Endodermal cell (in vitro differentiated cells): ENCODE measurements around the gene CARD11. TPM values are rescaled to one million over a fixed set of nuclear protein-coding genes. Genes with fewer than 3 reads are reported as not detected.

Experiments
- DNase-seq: peaks from one replicate; pipeline ENCODE4 v3.0.0-alpha.2; 2017
- H3K27ac ChIP-seq: 2 replicates; pipeline ENCODE4 v1.5.1; 2013; ENCODE audit warnings: mild to moderate bottlenecking, low read depth, low read length, moderate library complexity
- H3K27me3 ChIP-seq: 2 replicates; pipeline ENCODE4 v1.6.1; 2013; ENCODE audit warnings: mild to moderate bottlenecking, low read length, moderate library complexity; ENCODE audit not compliant: insufficient read depth, control insufficient read depth, poor library complexity, severe bottlenecking
- H3K36me3 ChIP-seq: 2 replicates; pipeline ENCODE4 v1.7.0; 2013; ENCODE audit warnings: mild to moderate bottlenecking, low read length, moderate library complexity; ENCODE audit not compliant: control insufficient read depth, insufficient read depth
- H3K4me1 ChIP-seq: one replicate; pipeline ENCODE4 v1.7.0; 2013; ENCODE audit warnings: low read length; ENCODE audit not compliant: control insufficient read depth, insufficient read depth
- H3K4me3 ChIP-seq: 2 replicates; pipeline ENCODE4 v1.5.1; 2013; ENCODE audit warnings: mild to moderate bottlenecking, low read length, moderate library complexity
- H3K9ac ChIP-seq: 2 replicates; pipeline ENCODE4 v1.6.1; 2013; ENCODE audit warnings: mild to moderate bottlenecking, low read length, moderate library complexity; ENCODE audit not compliant: poor library complexity, severe bottlenecking; ENCODE audit errors: extremely low read depth
- H3K9me3 ChIP-seq: 2 replicates; pipeline ENCODE4 v1.6.1; 2013; ENCODE audit warnings: mild to moderate bottlenecking, low read length, moderate library complexity; ENCODE audit not compliant: control insufficient read depth
- H3K27ac Mint-ChIP-seq: 2 replicates; pipeline ENCODE4 v1.8.0; 2020; ENCODE audit warnings: mixed read lengths
- H3K27me3 Mint-ChIP-seq: 2 replicates; pipeline ENCODE4 v1.8.0; 2021; ENCODE audit warnings: mild to moderate bottlenecking, mixed read lengths; ENCODE audit not compliant: insufficient read depth
- H3K36me3 Mint-ChIP-seq: 2 replicates; pipeline ENCODE4 v1.8.0; 2020; ENCODE audit warnings: low read depth, mixed read lengths
- H3K4me1 Mint-ChIP-seq: 2 replicates; pipeline ENCODE4 v1.8.0; 2020; ENCODE audit warnings: mixed read lengths
- H3K4me3 Mint-ChIP-seq: 2 replicates; pipeline ENCODE4 v1.8.0; 2020; ENCODE audit warnings: mild to moderate bottlenecking, moderate library complexity, mixed read lengths
- H3K9me3 Mint-ChIP-seq: 2 replicates; pipeline ENCODE4 v1.8.0; 2020; ENCODE audit warnings: mild to moderate bottlenecking, mixed read lengths
- WGBS, 2 experiments: methylation state at CpG; one replicate each; pipeline versions ENCODE4 v1.1.5 to v1.1.7; 2013; ENCODE audit warnings: missing lambda C conversion rate in 2 of 2, mixed read lengths in 1 of 2; ENCODE audit not compliant: insufficient coverage in 1 of 2, insufficient read length in 1 of 2; 5-methylcytosine and 5-hydroxymethylcytosine counted together
- total RNA-seq, 2 donors: library from RNA; stranded (reverse); fragmentation: NEBNext Ultra II Directional in 1 of 2; extraction: Animal tissue kit (Norgen Biotek cat#: 25700) in 1 of 2; gene quantifications; 2 replicates in 1 of 2; 3 replicates in 1 of 2; pipeline ENCODE4 v1.2.1, GENCODE V29; 2021
- TF ChIP-seq, protein P1 (sequence below): fragments of 200-600 bp; sonication (generic); conservative IDR thresholded peaks from 2 replicates; pipeline ENCODE4 v1.5.0; 2021; ENCODE audit warnings: antibody characterized with exemption, mild to moderate bottlenecking

CARD11 gene
- total RNA-seq, 2 donors from 2014 or later = 7.2 to 10.8 TPM

- no peaks in the 10 kb centered on the region for H3K4me1 Mint-ChIP-seq
- H3K4me3 Mint-ChIP-seq = no peak overlapping the region
- no peaks in the 10 kb centered on the region for H3K27me3 Mint-ChIP-seq
- H3K4me1 ChIP-seq = no peaks in the 10 kb centered on the region
- peaks cover 30% of the 10 kb centered on the region for H3K9me3 Mint-ChIP-seq
- H3K9me3 ChIP-seq = peaks cover 23% of the 10 kb centered on the region
- H3K36me3 Mint-ChIP-seq = peaks cover 31% of the 10 kb centered on the region
- no peaks in the 10 kb centered on the region for H3K27me3 ChIP-seq
- 87 to 92% methylated on average over 7 to 12 of the region's 12 CpGs for WGBS, 2 experiments
- H3K9ac ChIP-seq = no peak overlapping the region
- H3K36me3 ChIP-seq = no peaks in the 10 kb centered on the region
- no peak overlapping the region for H3K4me3 ChIP-seq
- peak; percentile 20 for DNase-seq
- no peak overlapping the region for H3K27ac Mint-ChIP-seq
- no peak overlapping the region for H3K27ac ChIP-seq
- TF ChIP-seq, protein P1, sequence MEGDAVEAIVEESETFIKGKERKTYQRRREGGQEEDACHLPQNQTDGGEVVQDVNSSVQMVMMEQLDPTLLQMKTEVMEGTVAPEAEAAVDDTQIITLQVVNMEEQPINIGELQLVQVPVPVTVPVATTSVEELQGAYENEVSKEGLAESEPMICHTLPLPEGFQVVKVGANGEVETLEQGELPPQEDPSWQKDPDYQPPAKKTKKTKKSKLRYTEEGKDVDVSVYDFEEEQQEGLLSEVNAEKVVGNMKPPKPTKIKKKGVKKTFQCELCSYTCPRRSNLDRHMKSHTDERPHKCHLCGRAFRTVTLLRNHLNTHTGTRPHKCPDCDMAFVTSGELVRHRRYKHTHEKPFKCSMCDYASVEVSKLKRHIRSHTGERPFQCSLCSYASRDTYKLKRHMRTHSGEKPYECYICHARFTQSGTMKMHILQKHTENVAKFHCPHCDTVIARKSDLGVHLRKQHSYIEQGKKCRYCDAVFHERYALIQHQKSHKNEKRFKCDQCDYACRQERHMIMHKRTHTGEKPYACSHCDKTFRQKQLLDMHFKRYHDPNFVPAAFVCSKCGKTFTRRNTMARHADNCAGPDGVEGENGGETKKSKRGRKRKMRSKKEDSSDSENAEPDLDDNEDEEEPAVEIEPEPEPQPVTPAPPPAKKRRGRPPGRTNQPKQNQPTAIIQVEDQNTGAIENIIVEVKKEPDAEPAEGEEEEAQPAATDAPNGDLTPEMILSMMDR = no peak
Observed at GRCh38 chr7:2947058-2947780, 96.4 kb downstream of the CARD11 start.

DNA sequence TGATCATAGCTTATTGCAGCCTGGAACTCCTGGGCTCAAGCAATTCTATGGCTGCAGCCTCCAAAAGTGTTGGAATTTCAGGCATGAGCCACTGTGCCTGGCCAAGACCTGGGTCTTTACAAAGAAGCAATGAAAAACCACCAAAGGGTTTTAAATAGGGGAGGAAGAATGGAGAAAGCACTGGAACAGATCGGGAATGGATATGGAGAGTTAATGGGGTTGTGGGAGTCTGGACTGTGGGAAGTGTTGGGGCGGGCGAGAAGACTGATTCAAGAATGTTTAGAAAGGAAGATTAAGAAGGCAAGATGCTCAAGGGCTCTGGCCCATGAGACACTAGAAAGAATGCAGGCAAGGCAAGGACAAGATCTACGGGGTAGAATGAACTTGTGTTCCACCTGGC is 98.5 kb downstream of the CARD11 start:
- no peak overlapping the region for H3K4me3 Mint-ChIP-seq
- Histone ChIP-seq H3K9ac (no peak overlapping the region), H3K4me1 (no peaks in the 10 kb centered on the region), H3K27ac (no peak overlapping the region), H3K4me3 (no peak overlapping the region), H3K27me3 (no peaks in the 10 kb centered on the region), H3K9me3 (peaks cover 14% of the 10 kb centered on the region), H3K36me3 (no peaks in the 10 kb centered on the region)
- peaks cover 23% of the 10 kb centered on the region for H3K36me3 Mint-ChIP-seq
- H3K27ac Mint-ChIP-seq = no peak overlapping the region
- no peaks in the 10 kb centered on the region for H3K4me1 Mint-ChIP-seq
- TF ChIP-seq, protein P1 = no peak
- no peaks in the 10 kb centered on the region for H3K27me3 Mint-ChIP-seq
- WGBS, 2 experiments = 94 to 100% methylated on average over 3 to 4 of the region's 4 CpGs
- DNase-seq = peak; percentile 6
- H3K9me3 Mint-ChIP-seq = peaks cover 19% of the 10 kb centered on the region

DNA sequence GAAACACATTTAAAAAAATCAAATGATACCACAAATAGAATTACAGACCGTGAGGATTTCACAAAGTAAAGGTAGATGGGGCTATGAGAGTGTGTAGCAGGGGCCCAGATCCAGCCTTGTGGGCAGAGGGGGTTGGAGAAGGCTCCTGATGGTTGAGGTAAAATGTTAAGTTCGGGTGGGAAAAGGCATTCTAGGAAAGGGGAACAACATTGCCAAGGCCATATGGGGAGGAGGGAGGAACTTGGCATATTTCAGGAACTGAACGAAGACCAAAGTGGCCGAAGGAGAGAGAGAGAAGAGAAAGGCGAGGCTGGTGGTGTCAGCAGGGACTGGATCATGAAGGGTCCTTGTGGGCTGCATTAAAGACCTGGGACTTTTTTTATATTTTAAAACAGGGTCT is 98.9 kb downstream of the CARD11 start:
- peaks cover 24% of the 10 kb centered on the region for H3K36me3 Mint-ChIP-seq
- H3K9me3 ChIP-seq = peaks cover 11% of the 10 kb centered on the region
- DNase-seq = no peak
- H3K4me3 ChIP-seq = no peak overlapping the region
- H3K4me3 Mint-ChIP-seq = no peak overlapping the region
- no peak overlapping the region for H3K27ac Mint-ChIP-seq
- 90 to 98% methylated on average over 4 to 5 of the region's 5 CpGs for WGBS, 2 experiments
- H3K27me3 Mint-ChIP-seq = no peaks in the 10 kb centered on the region
- TF ChIP-seq, protein P1 = no peak
- peaks cover 14% of the 10 kb centered on the region for H3K9me3 Mint-ChIP-seq
- no peaks in the 10 kb centered on the region for H3K4me1 ChIP-seq
- no peak overlapping the region for H3K9ac ChIP-seq
- no peaks in the 10 kb centered on the region for H3K27me3 ChIP-seq
- no peaks in the 10 kb centered on the region for H3K36me3 ChIP-seq
- H3K4me1 Mint-ChIP-seq = no peaks in the 10 kb centered on the region
- H3K27ac ChIP-seq = no peak overlapping the region
